G401 (cell line): ENCODE data around the gene DCC. TPM values are rescaled to one million over a fixed set of nuclear protein-coding genes. Genes with fewer than 3 reads are reported as not detected.

Experiments used
- DNase-seq: peaks from one replicate; pipeline ENCODE4 v3.0.0-alpha.2; 2015; ENCODE audit warnings: low spot score
- in situ Hi-C: cut with HindIII; loops from 2 replicates; pipeline ENCODE4 v1.10.0; 2016; ENCODE audit warnings: low sequenced_read_pairs, mixed read lengths
- total RNA-seq: library from RNA; depleted of rRNA; stranded (reverse); fragments of >200 nt; shearing (Covaris generic); gene quantifications from 2 replicates; pipeline ENCODE4 v1.2.3, GENCODE V29; 2014

The DCC gene
- total RNA-seq, 1 experiment from 2014 or later = not detected

DNA sequence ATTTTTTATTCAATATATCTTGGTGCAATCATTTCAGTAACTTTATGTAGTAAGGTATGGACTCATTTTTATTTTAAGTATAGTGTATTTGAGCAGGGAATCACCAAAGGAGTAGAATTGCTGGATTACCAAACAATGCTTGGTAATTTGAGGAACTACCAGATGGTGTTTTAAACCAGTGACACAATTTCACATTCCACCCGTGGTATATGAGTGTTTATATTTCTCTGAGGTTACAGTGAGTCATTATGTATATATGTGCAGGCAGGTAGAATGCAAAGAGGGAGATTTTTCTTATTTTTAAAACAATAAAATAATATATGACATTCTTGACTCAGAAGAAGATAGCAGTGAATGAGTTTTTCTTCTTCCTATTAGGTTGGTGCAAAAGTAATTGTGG is 596.9 kb downstream of the DCC start:
- DNase-seq = no peak
- in situ Hi-C loops = no loop called here

DNA sequence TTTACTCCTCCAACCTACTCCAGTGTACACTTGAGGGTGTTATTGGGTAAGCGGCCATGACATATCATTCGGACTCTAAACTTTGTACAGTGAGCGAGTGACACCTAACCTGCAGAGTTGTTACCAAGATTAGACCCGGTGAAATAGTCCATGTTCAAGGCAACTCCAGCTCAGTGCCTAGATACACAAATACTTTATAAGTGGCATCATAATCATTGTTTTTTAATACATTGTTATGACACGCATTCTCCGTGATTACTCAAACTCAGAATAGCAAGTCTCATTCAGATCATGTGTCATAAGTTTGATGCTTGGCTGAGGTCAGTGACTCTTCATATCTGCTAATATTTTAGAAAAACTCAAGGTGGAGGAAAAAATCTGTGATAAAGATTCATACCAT is 597.8 kb downstream of the DCC start:
- DNase-seq = no peak
- in situ Hi-C loops = no loop called here

DNA sequence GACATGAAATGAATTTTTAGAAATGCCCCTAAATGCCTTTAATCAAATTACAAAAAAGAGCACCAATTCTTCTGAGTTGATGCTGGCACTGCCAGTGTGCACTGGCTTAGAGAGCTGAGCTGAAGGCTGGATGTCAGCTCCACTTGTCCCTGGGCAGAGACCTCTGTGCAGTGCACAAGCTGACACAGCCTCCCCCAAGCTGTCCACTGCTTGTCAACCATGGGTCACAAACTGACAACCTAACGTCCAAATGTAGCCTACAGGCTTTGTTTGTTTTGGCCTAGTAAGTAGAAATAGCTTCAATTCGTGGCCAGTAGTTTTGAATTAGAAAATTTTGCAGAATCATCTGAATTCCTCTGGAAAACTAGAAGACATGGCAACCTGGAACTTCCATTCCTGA is 605.6 kb downstream of the DCC start:
- no peak for DNase-seq
- in situ Hi-C loops = no loop called here

DNA sequence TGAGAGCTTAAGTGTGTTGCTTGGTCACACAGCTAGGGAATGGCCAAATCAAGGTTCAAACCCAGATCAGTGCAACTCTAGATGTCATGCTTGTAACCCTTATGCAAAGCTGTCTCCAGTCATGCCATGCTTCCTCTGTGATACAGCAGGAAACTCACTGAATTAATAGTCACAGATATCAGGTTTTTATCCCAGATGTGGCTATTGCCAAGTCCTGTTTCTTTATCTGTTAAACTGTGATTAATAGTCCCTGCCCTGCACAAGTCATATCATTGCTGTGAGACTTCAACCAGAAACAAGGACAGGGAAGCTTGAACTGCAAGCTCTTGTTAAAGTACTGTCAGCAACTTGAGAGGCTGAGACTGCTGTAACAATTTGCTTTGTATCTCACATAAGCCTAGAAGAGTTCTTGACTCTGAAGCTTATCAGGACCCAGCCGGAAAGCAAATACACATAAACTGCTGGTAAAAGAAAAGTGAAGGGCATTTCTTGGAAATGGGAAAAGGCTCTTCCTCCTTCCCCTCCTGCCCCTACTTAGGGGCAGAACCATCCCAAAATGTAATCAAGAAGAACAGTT is 609.0 kb downstream of the DCC start:
- in situ Hi-C loops = no loop called here
- DNase-seq = no peak

DNA sequence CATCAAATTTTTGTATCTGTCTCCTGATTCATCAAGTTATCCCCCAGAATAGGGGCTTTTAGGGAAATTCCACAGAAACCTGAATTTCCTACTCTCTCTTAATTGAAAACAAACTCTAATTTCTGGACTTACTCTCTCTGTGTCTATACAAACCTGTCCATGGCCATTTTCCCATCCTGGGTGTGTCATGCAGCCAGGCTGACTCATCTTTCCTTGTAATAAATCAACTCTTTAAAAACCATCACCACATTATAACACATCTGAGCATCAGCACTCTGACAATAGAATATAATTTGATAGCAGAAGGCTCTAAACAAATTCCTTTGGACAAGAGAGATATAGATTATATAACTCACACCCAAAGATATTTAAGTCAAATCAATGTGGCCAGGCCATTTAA is 610.2 kb downstream of the DCC start:
- in situ Hi-C loops = no loop called here

DNA sequence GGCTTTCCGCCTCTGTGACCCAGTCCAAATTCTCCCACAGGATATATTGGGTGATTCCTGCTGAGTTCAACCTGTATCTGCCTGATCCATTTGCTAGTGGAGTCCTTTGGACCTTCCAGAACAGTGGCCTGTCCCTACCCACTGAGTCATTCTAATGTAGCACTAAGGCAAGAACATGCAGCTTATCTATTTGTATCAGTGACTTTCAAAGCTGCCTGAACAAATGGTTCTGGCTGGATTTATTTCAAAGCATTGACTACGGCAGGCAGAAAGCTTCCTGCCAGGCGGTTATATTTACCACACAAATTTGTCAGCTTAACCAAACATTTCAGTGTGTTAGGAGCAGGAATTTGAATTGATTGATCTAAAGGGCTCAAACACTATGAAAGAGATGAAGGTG is 613.4 kb downstream of the DCC start:
- no peak for DNase-seq
- in situ Hi-C loops = no loop called here

More for the DNA sequence above, 610.2 kb downstream of the DCC start:
- DNase-seq = no peak

DNA sequence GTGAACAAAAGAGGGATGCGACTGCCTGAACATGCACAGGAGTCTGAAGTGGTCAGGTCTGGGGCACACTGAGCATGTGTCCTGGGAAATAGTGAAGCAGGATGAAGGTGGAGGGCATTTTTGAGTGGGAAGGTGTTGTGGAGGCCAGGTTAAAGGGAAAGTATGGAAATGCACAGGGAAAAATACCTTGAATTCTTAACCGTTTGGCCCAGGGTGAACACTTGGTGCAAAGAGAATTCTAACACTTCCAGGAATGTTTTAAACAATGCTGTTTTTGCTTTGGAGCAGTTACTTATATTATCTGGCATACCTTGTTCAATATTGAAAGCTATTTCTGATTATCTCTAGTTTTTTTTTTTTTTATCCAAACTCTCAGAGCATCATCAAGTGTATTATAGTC is 623.5 kb downstream of the DCC start:
- DNase-seq = no peak
- in situ Hi-C loops = no loop called here

DNA sequence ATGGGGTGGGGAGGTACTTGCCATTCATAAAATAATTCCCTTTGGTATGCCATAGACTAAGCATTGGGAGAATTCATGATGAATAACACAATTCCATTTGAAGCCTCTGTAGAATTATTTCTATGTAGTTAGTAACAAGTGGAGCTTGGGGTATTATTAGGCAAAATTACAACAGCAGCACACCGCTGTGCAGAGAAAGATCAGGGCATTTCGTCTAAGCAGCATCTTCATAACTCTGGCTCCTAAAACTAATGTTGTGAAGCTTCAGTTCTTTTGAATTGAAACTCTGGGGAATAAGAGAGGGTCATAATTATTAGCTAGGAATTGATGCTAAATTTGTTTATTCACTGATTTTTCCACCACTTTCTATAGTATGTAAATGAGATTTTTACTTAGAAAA is 630.7 kb downstream of the DCC start:
- DNase-seq = no peak
- in situ Hi-C loops = no loop called here

DNA sequence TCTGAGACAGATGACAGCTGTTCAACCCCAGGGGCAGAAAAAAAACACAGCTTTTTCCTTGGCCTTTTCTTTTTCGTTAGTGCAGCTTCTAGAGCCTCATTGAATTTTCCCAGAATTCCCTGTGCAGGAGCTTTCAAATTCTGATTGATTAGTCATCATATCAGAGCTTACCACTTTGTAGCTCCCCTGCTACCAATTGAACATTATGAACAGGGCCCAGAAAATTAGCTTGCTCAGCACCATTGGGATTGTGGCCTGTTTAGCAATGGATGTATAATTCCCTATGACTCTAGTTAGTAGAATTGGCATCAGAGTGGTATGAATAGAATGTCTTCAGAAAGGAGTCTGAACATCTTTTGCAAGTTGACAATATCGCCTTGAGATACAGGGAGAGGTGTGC is 631.1 kb downstream of the DCC start:
- in situ Hi-C loops = no loop called here
- no peak for DNase-seq

DNA sequence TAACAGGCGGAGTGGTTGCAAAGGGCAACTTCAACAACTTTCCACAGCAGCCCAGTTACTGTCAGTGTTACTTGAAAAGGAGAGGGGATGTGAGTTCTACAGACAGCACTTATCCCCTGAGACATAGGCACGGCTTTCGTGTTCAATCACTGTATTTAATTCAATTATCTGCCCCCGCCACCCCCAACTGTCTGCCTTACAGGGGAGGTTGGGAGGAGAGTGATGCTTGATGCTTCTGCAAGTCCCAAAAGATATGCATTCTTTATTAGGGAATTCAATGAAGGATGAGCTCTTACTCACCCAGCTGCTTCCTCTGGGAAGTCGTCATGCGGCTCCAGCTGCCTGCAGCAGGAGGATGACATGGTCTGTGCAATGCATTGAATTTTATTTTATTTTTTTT is 639.9 kb downstream of the DCC start:
- in situ Hi-C loops = no loop called here
- DNase-seq = no peak

DNA sequence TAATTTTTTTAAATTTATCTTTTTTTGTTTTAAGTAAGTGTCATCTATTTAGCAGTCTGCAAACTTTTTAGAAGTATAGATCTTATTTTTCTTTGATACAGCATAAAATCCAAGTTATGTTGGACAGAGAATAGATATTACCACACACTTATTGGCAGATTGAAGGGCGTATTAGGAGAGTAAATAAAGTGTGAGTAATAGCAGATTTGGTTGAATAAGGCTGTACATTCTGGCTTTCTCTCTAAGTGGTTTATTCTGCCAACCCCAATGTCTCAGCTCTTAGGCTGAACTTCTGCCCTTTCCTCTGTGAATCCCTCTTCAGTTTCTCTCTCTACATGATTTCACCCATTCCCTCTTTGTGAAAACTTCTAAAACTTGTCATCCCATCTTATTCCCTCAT is 651.2 kb downstream of the DCC start:
- in situ Hi-C loops = no loop called here
- DNase-seq = no peak

DNA sequence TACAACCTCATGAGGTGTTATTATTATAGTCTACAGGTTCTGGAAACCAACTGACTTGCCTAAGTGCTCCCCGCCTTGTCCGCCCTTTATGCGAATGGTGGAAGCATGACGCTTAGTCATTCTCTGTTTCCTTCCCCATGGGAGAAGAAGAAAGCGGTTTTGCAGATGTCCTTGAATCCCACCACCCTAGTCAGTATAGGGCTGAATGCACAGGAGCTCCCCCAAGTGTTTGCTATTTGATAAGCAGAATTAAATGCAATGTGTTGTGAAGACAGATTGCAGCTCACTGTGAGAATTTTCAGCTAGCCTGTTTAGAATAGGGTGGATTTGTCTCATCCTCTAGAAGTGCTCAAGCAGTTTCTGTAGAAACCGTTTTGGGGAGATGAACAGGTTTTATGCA is 652.0 kb downstream of the DCC start:
- DNase-seq = no peak
- in situ Hi-C loops = no loop called here

DNA sequence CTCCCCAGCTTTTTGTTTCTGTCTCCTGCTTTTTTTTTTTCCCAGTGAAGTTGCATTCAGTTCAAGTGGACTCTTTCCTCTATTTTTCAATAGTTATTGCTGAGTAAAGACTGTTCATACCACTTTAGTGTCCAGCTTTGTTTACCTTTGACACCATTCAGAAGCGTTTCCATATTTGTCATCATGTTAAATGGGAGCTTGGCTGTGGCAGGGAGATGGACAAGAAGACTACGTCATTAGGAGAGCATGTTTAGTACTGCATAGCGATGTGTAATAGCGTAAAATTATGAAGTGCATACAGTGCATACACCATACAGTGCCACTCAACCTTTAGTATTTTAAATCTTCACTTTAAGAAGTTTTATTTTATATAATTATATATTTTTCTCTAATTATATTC is 655.9 kb downstream of the DCC start:
- in situ Hi-C loops = no loop called here
- no peak for DNase-seq

DNA sequence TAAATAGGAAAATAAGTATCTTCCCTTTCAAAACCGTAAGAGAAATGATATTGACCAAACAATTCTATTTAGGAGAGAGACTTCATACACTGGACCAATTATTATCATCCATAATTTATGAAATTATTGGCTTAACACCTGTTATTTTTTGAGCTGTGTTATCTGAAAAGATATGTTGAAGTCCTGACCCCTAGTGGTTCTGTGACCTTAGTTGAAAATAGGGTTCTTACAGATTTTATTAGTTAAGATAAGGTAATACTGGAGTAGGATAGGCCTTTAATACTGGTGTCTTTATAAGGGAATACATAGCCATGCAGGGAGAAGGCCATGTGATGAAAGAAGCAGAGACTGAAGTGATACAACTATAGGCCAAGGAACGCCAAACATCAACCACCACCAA is 659.6 kb downstream of the DCC start:
- DNase-seq = no peak
- in situ Hi-C loops = no loop called here

DNA sequence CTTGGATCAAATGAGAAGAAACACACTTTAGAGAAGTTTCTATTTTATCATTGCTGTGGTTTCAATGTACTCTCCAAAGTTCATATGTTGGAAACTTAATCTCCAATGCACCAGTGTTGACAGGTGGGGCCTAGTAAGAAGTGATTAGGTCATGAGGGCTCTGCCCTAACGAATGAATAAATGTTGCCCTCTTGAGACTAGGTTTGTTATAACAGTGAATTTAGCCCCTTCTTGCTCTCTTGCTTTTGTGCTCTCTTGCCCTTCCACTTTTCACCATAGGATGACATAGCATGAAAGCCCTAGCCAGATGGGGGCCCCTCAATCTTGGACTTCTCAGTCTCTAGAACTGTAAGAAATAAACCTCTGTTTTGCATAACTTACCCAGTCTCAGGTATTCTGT is 664.8 kb downstream of the DCC start:
- in situ Hi-C loops = no loop called here
- DNase-seq = no peak

DNA sequence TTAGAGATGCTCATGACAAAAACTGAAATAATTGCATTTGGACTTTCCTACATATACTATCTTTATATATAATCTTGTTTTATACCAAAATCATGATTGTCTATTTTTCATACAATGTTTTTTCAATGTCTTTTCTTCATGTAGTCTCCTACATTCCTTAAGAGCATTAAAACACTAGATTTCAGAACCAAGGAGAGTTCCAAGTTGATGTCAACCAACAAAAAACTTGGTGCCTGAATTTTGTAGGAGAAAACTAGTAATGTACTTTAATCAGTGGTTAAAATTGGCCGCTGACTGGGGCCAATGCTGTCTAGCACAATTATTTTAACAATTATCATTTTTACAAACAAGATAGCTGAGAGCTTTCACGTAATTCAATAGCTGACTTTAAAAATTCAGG is 678.8 kb downstream of the DCC start:
- in situ Hi-C loops = no loop called here
- DNase-seq = no peak

DNA sequence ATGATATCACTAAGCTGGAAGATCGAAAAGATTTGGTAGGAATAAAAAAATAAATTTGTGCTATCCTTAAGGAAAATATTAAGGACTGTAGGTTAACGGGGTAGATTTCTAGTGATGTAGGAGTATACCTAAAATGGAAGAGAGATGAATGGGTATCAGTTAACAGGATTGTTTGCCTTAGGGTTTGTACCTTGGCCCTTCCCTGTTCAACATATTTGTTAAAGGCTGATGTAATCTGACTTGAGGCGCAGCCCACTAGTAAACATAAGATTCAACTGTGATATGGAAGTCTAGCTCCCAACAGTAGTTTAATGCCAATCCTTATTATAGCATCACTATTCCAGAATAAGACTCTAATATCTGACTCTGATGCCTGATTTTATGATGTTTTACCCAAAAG is 685.2 kb downstream of the DCC start:
- DNase-seq = no peak
- in situ Hi-C loops = no loop called here

DNA sequence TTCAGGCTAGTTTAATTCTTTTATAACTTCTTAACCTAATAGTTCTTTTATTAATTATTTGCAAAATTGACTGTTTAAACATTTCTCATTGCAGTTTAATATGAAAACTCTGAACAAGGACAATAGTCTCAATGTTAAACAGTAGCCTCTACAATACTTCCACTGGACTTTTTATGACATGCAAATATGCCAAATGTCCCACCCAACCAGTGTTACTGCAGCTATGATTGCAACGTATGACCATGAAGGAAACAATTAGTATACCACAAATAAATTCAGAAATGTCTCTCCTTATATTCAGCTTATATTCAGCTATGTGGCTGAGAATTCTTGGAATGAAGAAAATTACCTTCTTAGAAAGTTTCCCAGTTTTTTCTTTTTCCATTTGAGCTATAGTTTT is 688.6 kb downstream of the DCC start:
- no peak for DNase-seq
- in situ Hi-C loops = no loop called here

DNA sequence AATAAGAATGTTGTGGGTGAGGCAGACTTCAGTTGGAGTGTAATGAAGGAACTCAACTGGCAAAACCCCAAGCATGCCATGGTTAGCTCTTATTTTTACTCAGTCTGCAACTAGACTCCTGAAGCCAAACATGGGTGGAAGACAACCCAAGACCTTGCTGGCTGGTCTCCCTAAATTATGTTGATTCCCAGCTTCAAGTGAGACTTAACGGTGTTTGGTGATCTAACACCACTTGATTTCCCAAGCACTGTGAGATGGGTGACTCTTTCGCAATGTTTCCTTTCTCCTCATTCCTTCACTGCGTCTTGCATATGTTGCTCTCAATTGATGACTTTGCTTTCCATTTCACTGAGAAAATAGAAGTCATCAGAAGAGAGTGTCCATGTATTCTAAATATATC is 693.1 kb downstream of the DCC start:
- DNase-seq = no peak
- in situ Hi-C loops = no loop called here

DNA sequence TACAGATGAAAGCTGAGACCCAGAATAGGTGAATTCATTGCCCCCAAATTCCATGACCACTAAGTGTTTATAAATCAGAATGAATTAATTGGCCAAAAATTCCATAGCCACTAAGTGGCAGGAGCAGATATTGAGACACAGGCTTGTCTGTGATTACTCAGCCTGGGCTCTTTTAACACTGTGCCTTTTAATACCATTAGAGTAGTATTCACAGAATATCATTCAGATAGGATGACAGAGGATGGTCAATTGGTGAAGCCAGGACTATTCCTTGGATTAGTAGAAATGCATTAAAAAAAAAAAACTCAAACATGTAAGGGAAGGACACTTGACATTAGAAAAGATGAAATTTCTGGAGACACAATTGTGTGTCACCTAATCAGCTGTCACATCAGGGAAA is 698.6 kb downstream of the DCC start:
- DNase-seq = no peak
- in situ Hi-C loops = no loop called here

DNA sequence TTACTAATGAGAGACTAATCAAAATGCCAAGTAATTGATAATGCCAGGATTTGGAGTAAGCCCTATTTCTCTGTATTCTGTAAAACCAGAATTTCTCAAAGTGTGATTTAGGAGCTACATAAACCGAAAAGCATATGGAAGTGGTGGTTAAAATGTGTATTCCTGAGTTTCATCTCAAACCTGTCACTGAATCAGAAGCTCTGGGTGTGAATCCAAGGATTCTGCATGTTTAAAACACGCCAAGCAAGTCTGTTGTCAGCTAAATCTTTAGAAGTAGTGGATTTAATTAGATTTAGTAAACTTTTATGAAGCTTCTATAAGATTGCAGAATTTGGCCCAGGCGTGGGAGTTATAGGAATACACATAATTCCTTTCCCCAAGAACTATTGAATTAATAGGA is 700.3 kb downstream of the DCC start:
- in situ Hi-C loops = no loop called here
- DNase-seq = no peak

DNA sequence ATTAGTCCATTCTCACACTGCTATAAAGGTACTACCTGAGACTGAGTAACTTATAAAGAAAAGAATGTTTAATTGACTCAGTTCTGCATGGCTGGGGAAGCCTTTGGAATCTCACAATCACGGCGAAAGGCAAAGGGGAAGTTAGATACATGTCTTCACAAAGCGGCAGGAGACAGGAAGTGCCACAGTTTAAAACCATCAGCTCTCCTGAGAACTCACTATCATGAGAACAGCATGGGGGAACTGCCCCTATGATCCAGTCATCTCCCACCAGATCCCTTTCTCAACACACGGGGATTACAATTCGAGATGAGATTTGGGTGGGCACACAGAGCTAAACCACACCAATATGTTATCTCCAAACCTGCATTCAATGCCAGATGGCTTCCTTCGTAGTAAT is 716.1 kb downstream of the DCC start:
- no peak for DNase-seq
- in situ Hi-C loops = no loop called here
